ENCODE data around the gene G3BP1. TPM values are rescaled to one million over a fixed set of nuclear protein-coding genes. Genes with fewer than 3 reads are reported as not detected.
A peak's percentile ranks its signal among the peaks of the same experiment; 100 is the strongest.
"Not testable (repeated sequence)": the region's sequence is repeated elsewhere in the genome, so short reads cannot be mapped to it uniquely, and the experiment has no call there.

Gene G3BP1
- total RNA-seq, 4 donors from 2014 or later = 110 to 180 (median 114) TPM

DNA sequence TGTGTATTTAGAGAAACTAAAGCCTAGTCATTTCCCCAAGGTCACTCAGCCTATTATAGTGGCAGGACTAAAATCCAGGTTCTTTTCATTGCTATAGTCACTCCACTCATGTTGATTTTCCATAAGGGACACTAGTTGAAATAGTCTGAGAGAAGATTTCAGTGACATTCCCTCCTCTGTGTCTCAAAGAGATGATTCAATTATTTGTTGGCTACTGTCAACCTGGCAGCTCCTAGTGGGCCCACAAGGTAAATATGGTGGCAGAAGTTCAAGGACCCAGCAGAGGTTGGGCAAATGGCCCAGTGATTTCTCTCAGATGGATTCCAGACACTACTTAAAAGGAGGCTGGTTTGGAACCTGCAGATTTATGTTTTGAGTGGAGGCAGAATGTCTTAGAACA, 48.1 kb downstream of the G3BP1 start:
- ATAC-seq (ENCODE audit: low FRiP score) (no peak), DNase-seq (ENCODE audit: low spot score) (no peak)
- TF ChIP-seq, protein P1, sequence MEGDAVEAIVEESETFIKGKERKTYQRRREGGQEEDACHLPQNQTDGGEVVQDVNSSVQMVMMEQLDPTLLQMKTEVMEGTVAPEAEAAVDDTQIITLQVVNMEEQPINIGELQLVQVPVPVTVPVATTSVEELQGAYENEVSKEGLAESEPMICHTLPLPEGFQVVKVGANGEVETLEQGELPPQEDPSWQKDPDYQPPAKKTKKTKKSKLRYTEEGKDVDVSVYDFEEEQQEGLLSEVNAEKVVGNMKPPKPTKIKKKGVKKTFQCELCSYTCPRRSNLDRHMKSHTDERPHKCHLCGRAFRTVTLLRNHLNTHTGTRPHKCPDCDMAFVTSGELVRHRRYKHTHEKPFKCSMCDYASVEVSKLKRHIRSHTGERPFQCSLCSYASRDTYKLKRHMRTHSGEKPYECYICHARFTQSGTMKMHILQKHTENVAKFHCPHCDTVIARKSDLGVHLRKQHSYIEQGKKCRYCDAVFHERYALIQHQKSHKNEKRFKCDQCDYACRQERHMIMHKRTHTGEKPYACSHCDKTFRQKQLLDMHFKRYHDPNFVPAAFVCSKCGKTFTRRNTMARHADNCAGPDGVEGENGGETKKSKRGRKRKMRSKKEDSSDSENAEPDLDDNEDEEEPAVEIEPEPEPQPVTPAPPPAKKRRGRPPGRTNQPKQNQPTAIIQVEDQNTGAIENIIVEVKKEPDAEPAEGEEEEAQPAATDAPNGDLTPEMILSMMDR (IDR thresholded peaks at IDR 0.05) = no peak

DNA sequence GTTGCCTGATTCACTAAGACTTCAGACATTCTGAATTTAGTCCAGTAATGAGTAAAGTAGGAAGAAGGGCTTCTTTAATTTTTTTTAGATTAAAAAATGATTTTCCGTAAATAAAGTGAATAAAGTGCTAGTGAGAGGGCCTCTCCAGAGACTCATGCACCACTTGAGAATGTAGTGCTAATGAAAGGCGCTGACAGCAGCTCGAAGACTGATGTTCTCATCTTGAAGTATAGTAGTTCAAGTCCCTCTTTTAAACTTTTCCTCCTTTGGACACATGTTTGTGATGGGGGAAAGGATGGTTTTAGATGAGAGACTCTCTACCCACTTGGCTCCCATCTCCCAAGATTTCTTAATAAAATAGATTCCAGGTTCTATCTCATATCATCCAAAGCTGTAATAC, 48.5 kb downstream of the G3BP1 start:
- DNase-seq (ENCODE audit: low spot score) (no peak), ATAC-seq (ENCODE audit: low FRiP score) (no peak)
- TF ChIP-seq, protein P1 (IDR thresholded peaks at IDR 0.05) = no peak

DNA sequence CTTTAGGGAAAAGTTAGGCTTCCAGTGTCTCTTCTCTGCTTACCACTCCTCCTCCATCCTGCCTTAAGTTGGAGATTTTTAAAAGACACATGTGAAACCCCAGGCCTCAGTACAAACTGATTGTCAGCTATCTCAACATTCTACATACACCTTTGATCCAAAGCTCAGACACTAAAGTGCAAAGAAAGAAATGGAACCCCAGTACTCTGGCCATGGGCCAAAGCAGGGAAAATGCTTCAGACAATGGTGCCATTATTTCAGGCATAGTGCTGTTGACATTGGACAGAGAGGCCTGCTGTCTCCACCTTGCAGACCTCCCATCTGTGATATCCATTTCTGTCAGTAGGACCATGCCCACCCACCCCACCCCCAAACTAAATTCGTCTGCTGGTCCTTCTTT, 49.1 kb downstream of the G3BP1 start:
- DNase-seq (ENCODE audit: low spot score) = no peak
- no peak for ATAC-seq (ENCODE audit: low FRiP score)
- TF ChIP-seq, protein P1 (IDR thresholded peaks at IDR 0.05) = no peak

DNA sequence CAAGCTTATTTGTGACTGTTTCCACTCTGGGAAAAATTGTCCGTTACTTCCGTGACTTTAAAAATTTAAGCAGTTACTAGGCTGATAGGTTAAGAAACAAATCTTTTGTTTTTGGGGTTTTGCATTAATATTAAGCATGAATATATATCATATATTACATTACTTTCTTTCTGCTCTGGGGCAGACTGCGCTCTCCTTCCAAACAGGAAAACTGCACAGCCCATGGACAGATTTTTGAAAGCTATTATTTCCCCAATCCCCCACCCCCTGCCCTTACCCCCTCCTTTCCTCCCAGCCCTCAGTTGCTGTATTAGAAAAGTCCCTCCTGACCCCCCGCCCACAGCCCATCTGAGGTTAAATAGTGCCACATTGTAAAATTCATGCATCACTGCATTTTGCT, 50.4 kb downstream of the G3BP1 start:
- ATAC-seq (ENCODE audit: low FRiP score) = no peak
- no peak for DNase-seq (ENCODE audit: low spot score)
- TF ChIP-seq, protein P1 (IDR thresholded peaks at IDR 0.05) = no peak

DNA sequence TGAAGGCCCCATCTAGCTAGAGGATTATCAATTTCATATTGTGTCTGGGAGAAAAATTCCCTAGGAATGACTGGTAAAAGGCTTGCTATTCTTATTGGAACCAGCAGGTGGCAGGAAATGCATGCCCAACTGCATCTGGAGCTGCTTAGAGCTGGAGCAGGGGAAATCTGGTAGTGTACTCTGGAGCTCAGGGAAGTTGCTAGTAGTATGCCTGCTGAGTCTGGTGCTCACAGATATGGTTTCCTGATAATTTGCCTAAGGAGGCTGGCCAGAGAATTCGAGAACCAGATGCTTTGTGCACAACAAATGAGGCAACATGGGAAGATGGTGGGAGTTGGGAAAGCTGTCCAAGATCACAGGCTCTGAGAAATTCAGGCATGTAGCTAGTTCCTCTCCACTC, 53.7 kb downstream of the G3BP1 start:
- TF ChIP-seq, protein P1 (IDR thresholded peaks at IDR 0.05) = peak in 1 of 3 donors; percentile 67
- ATAC-seq (ENCODE audit: low FRiP score) (no peak), DNase-seq (ENCODE audit: low spot score) (no peak)

DNA sequence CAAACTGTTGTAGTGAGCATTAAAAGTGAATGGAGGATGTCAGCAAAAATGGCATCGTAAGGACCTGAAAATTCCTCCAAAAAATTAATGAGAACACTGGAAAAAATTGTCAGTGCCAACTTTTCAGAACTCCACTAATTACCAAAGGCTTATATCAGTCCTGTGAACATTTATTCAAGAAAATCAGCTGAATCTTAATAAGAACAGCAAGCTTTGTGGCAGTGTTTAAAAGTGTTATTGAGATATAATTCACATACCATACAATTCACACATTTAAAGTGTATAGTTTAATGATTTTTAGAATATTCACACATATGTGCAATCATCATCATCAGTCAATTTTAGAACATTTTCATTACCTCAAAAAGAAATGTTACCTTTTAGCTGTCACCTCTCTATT, 57.6 kb downstream of the G3BP1 start:
- no peak for DNase-seq (ENCODE audit: low spot score)
- TF ChIP-seq, protein P1 (IDR thresholded peaks at IDR 0.05) = no peak
- ATAC-seq (ENCODE audit: low FRiP score) = no peak

DNA sequence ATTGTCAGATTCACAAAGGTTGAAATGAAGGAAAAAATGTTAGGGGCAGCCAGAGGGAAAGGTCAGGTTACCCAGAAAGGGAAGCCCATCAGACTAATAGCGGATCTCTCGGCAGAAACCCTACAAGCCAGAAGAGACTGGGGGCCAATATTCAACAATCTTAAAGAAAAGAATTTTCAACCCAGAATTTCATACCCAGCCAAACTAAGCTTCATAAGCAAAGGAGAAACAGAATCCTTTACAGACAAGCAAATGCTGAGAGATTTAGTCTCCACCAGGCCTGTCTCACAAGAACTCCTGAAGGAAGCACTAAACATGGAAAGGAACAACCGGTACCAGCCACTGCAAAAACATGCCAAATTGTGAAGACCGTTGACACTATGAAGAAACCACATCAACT, 61.1 kb downstream of the G3BP1 start:
- ATAC-seq (ENCODE audit: low FRiP score); DNase-seq (ENCODE audit: low spot score): not testable (repeated sequence)

DNA sequence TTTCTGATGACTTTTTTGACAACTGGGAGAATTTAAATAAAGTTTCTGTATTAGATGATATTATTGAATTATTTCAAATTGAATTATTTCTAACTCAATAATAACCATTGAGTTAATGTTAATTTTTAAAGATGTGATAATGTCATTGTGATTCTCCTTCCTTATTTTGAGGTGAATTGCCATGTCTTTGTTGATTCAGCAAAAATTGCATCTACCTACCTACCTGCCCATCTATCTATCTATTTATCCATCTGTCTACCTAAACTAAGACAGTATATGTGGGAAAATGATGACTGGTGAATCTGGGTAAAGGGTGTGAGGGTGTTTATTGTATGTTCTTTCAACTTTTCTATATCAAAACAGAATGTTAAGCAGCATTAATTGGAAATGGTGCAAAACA, 75.0 kb downstream of the G3BP1 start:
- TF ChIP-seq, protein P1 (IDR thresholded peaks at IDR 0.05) = no peak
- ATAC-seq (ENCODE audit: low FRiP score) (no peak), DNase-seq (ENCODE audit: low spot score) (no peak)
